ENCODE results near the gene CRTC1.

GRCh38 chr19:18778826-18779495 lies 95.5 kb downstream of the CRTC1 start:
- TF ChIP-seq, protein P1, sequence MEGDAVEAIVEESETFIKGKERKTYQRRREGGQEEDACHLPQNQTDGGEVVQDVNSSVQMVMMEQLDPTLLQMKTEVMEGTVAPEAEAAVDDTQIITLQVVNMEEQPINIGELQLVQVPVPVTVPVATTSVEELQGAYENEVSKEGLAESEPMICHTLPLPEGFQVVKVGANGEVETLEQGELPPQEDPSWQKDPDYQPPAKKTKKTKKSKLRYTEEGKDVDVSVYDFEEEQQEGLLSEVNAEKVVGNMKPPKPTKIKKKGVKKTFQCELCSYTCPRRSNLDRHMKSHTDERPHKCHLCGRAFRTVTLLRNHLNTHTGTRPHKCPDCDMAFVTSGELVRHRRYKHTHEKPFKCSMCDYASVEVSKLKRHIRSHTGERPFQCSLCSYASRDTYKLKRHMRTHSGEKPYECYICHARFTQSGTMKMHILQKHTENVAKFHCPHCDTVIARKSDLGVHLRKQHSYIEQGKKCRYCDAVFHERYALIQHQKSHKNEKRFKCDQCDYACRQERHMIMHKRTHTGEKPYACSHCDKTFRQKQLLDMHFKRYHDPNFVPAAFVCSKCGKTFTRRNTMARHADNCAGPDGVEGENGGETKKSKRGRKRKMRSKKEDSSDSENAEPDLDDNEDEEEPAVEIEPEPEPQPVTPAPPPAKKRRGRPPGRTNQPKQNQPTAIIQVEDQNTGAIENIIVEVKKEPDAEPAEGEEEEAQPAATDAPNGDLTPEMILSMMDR (IDR thresholded peaks at IDR 0.05 in 4 of 5, conservative IDR thresholded peaks at IDR 0.05 in 1 of 5) = no peak
- TF ChIP-seq POLR2A (IDR thresholded peaks at IDR 0.05) = no peak
